Measurements from ENCODE around the gene COL4A2. TPM values are rescaled to one million over a fixed set of nuclear protein-coding genes. Genes with fewer than 3 reads are reported as not detected.

The COL4A2 gene
- total RNA-seq, 1 donor from 2014 or later = 180 TPM

DNA sequence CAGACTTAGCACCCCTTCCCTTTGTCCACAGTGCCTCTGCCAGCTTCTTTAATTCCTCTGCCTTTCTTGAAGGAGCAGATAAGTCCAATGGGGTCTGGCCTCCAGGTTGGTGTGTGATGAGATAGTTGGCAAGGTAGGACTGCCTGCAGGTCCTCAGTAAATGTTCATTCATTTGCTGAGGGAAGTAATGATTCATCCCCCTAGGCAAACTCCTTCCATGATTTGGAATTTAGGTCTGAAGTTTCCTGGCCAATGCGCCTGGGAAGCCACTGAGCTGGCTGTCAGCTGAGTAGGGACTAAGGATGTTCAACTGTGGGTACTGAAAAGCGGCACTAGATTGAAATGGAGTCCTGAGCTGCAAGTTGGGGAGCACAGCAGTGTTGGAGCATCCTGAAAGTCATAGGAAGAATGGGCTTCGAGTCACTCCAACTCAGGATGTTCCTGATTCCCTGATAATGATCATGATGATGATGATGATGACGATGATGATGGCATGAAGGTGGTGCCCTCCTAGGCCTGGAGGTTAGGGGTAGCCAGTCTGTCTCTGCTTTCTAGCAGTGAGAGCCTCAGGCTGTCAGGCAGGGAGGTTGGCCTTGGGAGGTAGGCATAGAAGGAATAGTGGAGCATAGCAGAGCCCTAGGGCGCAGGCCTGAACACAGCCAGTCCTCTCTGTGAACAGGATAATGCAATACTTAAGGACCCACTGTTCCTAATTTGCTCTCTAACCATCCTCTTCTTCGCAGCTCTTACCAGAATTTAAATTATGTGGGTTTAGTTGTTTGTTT, 44.7 kb downstream of the COL4A2 start:
- H3K4me1 ChIP-seq = peaks cover 20% of the 10 kb centered on the region
- H3K9me3 ChIP-seq = no peaks in the 10 kb centered on the region
- no peak overlapping the region for H3K27ac ChIP-seq
- H3K4me3 ChIP-seq = no peak overlapping the region
- DNase-seq (ENCODE audit: extremely low spot score in 2 of 2) = no peak
- no peak for TF ChIP-seq POLR2A (IDR thresholded peaks at IDR 0.05)
- TF ChIP-seq CTCF (IDR thresholded peaks at IDR 0.05) = no peak
- no peak for TF ChIP-seq POLR2AphosphoS5 (IDR thresholded peaks at IDR 0.05; ENCODE audit: insufficient read depth in 1 of 2, low read depth in 1 of 2)
- no peaks in the 10 kb centered on the region for H3K36me3 ChIP-seq
- H3K27me3 ChIP-seq = no peaks in the 10 kb centered on the region
- intact Hi-C loops (cut with DNase I) = loop anchor here (5.0 kb wide), 1 partner anchor 840 kb away; no protein-coding TSS in a partner anchor

DNA sequence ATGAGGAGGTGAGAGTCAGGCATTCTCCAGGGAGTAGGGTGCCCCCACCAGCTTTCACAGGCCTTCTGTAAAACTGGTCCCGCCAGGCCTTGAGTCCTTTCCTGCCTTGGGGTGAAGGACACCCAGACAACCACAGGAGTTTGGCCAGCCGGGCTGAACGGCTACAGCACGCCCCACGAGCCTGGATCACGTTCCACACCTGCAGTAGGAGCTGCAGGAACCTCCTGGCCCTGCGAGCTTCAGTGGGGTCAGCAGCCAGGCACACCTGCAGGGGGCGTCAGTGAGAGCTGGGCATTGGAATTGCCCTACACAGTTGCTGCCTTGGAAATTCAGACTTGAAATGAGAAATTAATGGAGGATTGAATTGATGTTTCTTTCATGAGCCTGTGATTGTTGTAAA, 45.7 kb downstream of the COL4A2 start:
- TF ChIP-seq POLR2AphosphoS5 (IDR thresholded peaks at IDR 0.05; ENCODE audit: insufficient read depth in 1 of 2, low read depth in 1 of 2) (no peak), POLR2A (IDR thresholded peaks at IDR 0.05) (no peak), CTCF (IDR thresholded peaks at IDR 0.05) (no peak)
- H3K4me3 ChIP-seq = no peak overlapping the region
- H3K36me3 ChIP-seq = no peaks in the 10 kb centered on the region
- H3K27me3 ChIP-seq = no peaks in the 10 kb centered on the region
- no peak for DNase-seq (ENCODE audit: extremely low spot score in 2 of 2)
- H3K4me1 ChIP-seq = peaks cover 11% of the 10 kb centered on the region
- no peaks in the 10 kb centered on the region for H3K9me3 ChIP-seq
- H3K27ac ChIP-seq = no peak overlapping the region
- intact Hi-C loops (cut with DNase I) = loop anchor here (5.0 kb wide), 1 partner anchor 840 kb away; no protein-coding TSS in a partner anchor

DNA sequence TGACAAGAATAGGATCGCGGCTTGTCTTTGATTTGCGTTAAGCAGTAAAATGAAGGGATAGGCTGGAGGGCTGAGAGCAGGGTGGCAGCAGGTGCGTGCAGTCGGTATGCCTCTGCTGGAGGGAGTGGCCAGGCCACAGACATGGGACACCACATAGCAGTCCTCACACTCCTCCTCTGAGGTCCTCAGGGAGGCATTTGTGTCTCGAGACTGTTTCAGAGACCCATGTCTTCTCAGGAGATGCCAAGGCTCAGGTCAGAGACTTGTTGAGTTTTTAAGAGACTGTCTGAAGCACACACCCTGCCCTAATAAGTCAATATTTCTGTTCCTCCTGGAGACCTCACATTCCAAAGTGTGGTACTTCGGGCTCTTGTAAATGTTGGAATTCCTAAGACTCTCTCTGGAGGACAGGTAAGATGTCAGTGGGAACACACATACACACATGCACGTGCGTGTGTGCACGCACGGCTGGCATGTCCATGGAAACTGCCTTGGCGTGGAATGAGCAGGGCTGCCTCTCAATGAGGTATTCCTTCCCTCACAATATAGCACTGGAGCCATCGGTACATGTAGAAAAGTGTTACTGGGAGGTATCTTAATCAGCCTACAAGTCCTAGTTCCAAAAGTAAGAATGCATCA, 46.4 kb downstream of the COL4A2 start:
- H3K27ac ChIP-seq = no peak overlapping the region
- H3K27me3 ChIP-seq = no peaks in the 10 kb centered on the region
- H3K4me1 ChIP-seq = peaks cover 4% of the 10 kb centered on the region
- DNase-seq (ENCODE audit: extremely low spot score in 2 of 2) = no peak
- H3K36me3 ChIP-seq = no peaks in the 10 kb centered on the region
- H3K4me3 ChIP-seq = no peak overlapping the region
- intact Hi-C loops (cut with DNase I) = loop anchor here (5.0 kb wide), 1 partner anchor 839 kb away; no protein-coding TSS in a partner anchor
- no peaks in the 10 kb centered on the region for H3K9me3 ChIP-seq
- TF ChIP-seq POLR2AphosphoS5 (IDR thresholded peaks at IDR 0.05; ENCODE audit: insufficient read depth in 1 of 2, low read depth in 1 of 2) = no peak
- TF ChIP-seq CTCF (IDR thresholded peaks at IDR 0.05) = no peak
- no peak for TF ChIP-seq POLR2A (IDR thresholded peaks at IDR 0.05)

GRCh38 chr13:110354123-110354627, 47.1 kb downstream of the COL4A2 start:
- H3K27ac ChIP-seq = no peak overlapping the region
- H3K4me1 ChIP-seq = no peaks in the 10 kb centered on the region
- H3K36me3 ChIP-seq = no peaks in the 10 kb centered on the region
- H3K9me3 ChIP-seq = no peaks in the 10 kb centered on the region
- intact Hi-C loops (cut with DNase I) = loop anchor here (5.0 kb wide), 1 partner anchor 838 kb away; no protein-coding TSS in a partner anchor
- DNase-seq (ENCODE audit: extremely low spot score in 2 of 2) = no peak
- no peak overlapping the region for H3K4me3 ChIP-seq
- TF ChIP-seq CTCF (IDR thresholded peaks at IDR 0.05) (no peak), POLR2AphosphoS5 (IDR thresholded peaks at IDR 0.05; ENCODE audit: insufficient read depth in 1 of 2, low read depth in 1 of 2) (no peak), POLR2A (IDR thresholded peaks at IDR 0.05) (no peak)
- H3K27me3 ChIP-seq = no peaks in the 10 kb centered on the region

All from vagina (tissue), 2 donors.